HK-2 (cell line): ENCODE measurements around the gene PNMT.
A peak's percentile ranks its signal among the peaks of the same experiment; 100 is the strongest.

Source experiments
- DNase-seq: peaks from one replicate; pipeline ENCODE4 v3.0.0-alpha.2; 2018; ENCODE audit not compliant: unreplicated experiment

PNMT gene

GRCh38 chr17:39653662-39654331 is 14.5 kb upstream of the PNMT start:
- peak; percentile 55 for DNase-seq

- DNase-seq: no peak
Measured at GRCh38 chr17:39655105-39655504, 13.1 kb upstream of the PNMT start.

GRCh38 chr17:39658346-39658745 is 9.9 kb upstream of the PNMT start:
- no peak for DNase-seq

- no peak for DNase-seq
Measured at GRCh38 chr17:39658760-39659159, 9.5 kb upstream of the PNMT start.

GRCh38 chr17:39659279-39660010 is 8.8 kb upstream of the PNMT start:
- no peak for DNase-seq

- no peak for DNase-seq
Measured at GRCh38 chr17:39660011-39660360, 8.3 kb upstream of the PNMT start.

GRCh38 chr17:39660397-39661385 is 7.6 kb upstream of the PNMT start:
- no peak for DNase-seq

- no peak for DNase-seq
Measured at GRCh38 chr17:39661744-39662541, 6.3 kb upstream of the PNMT start.

GRCh38 chr17:39662551-39663339 is 5.5 kb upstream of the PNMT start:
- no peak for DNase-seq

- DNase-seq: no peak
Measured at GRCh38 chr17:39663340-39663687, 4.9 kb upstream of the PNMT start.

GRCh38 chr17:39663688-39664580 is 4.3 kb upstream of the PNMT start:
- DNase-seq: peak; percentile 74

GRCh38 chr17:39664581-39665561 is 3.4 kb upstream of the PNMT start, which contains the start of gene TCAP:
TSS of gene TCAP (plus strand) at chr17:39665349. CDS start at chr17:39665360, 11 bp downstream.
- no peak for DNase-seq

GRCh38 chr17:39665642-39666224 is 2.5 kb upstream of the PNMT start:
- no peak for DNase-seq

GRCh38 chr17:39666231-39666600 is 2.0 kb upstream of the PNMT start:
- no peak for DNase-seq

GRCh38 chr17:39666601-39667261 is 1.5 kb upstream of the PNMT start:
- DNase-seq: no peak

GRCh38 chr17:39667262-39667944 is 850 bp upstream of the PNMT start:
- DNase-seq: no peak
